ENCODE measurements around the gene CPD. TPM values are rescaled to one million over a fixed set of nuclear protein-coding genes. Genes with fewer than 3 reads are reported as not detected.

CPD gene
- total and polyA plus RNA-seq, 8 donors, result 4.1 to 278 (median 22.0) TPM

GRCh38 chr17:30389756-30390300, 11.1 kb downstream of the CPD start:
- intact Hi-C loops (cut with DNase I; ENCODE audit: low total_unique reads), result no loop called here
- 73 to 81% (median 75%) methylated on average over 6 of the region's 6 CpGs for WGBS, 5 donors
- H3K9me3 ChIP-seq, result no peaks in the 10 kb centered on the region
- H3K27me3 ChIP-seq, result no peaks in the 10 kb centered on the region
- peaks cover 11 to 45% (median 26%) of the 10 kb centered on the region in 4 donors for H3K4me1 ChIP-seq
- H3K4me3 ChIP-seq, result no peak overlapping the region
- DNase-seq, result no peak
- H3K27ac ChIP-seq, result peak overlapping the region in 3 of 5 donors; percentile 36 to 73 (median 47)
- no peak for TF ChIP-seq POLR2AphosphoS5 (IDR thresholded peaks at IDR 0.05)
- TF ChIP-seq CTCF (IDR thresholded peaks at IDR 0.05), result no peak
- H3K36me3 ChIP-seq, result peaks cover 36 to 73% (median 64%) of the 10 kb centered on the region in 4 donors

- TF ChIP-seq EP300 (IDR thresholded peaks at IDR 0.05), result no peak
- no peak for TF ChIP-seq POLR2AphosphoS5 (IDR thresholded peaks at IDR 0.05)
- no peak for TF ChIP-seq CTCF (IDR thresholded peaks at IDR 0.05)
- no peak for TF ChIP-seq POLR2A (IDR thresholded peaks at IDR 0.05)
- Histone ChIP-seq H3K27ac (no peak overlapping the region), H3K36me3 (peaks cover 23 to 55% (median 49%) of the 10 kb centered on the region in 4 donors), H3K9me3 (no peaks in the 10 kb centered on the region), H3K27me3 (no peaks in the 10 kb centered on the region), H3K4me3 (no peak overlapping the region), H3K4me1 (peaks cover 11 to 56% (median 30%) of the 10 kb centered on the region in 4 donors)
- intact Hi-C loops (cut with DNase I; ENCODE audit: low total_unique reads), result no loop called here
- no peak for DNase-seq
- WGBS, 5 donors, result 94 to 100% (median 96%) methylated on average over 2 of the region's 2 CpGs
Measured at GRCh38 chr17:30391534-30391933, 12.8 kb downstream of the CPD start.

GRCh38 chr17:30393491-30393890, 14.8 kb downstream of the CPD start:
- H3K4me1 ChIP-seq, result peaks cover 11 to 72% (median 37%) of the 10 kb centered on the region in 4 donors
- H3K36me3 ChIP-seq, result peaks cover 13 to 36% (median 30%) of the 10 kb centered on the region in 4 donors
- no peak for TF ChIP-seq CTCF (IDR thresholded peaks at IDR 0.05)
- TF ChIP-seq POLR2AphosphoS5 (IDR thresholded peaks at IDR 0.05), result no peak
- TF ChIP-seq POLR2A (IDR thresholded peaks at IDR 0.05), result no peak

GRCh38 chr17:30393911-30394867, 15.5 kb downstream of the CPD start:
- TF ChIP-seq CTCF (IDR thresholded peaks at IDR 0.05), result no peak
- TF ChIP-seq POLR2AphosphoS5 (IDR thresholded peaks at IDR 0.05), result no peak
- no peak for TF ChIP-seq EP300 (IDR thresholded peaks at IDR 0.05)
- TF ChIP-seq POLR2A (IDR thresholded peaks at IDR 0.05), result no peak
- intact Hi-C loops (cut with DNase I; ENCODE audit: low total_unique reads), result no loop called here
- WGBS, 5 donors, result 41 to 57% (median 47%) methylated on average over 5 to 6 of the region's 6 CpGs

More at GRCh38 chr17:30393491-30393890, 14.8 kb downstream of the CPD start:
- intact Hi-C loops (cut with DNase I; ENCODE audit: low total_unique reads), result no loop called here
- Histone ChIP-seq H3K9me3 (no peaks in the 10 kb centered on the region), H3K27ac (peak overlapping the region in 3 of 5 donors; percentile 46 to 68 (median 63)), H3K27me3 (no peaks in the 10 kb centered on the region), H3K4me3 (no peak overlapping the region)
- WGBS, 5 donors, result 71 to 82% (median 79%) methylated on average over 4 of the region's 4 CpGs
- DNase-seq, result no peak

More at GRCh38 chr17:30393911-30394867, 15.5 kb downstream of the CPD start:
- H3K36me3 ChIP-seq, result peaks cover 12 to 30% (median 24%) of the 10 kb centered on the region in 4 donors
- peak overlapping the region in 1 of 4 donors; percentile 1 for H3K4me3 ChIP-seq
- no peaks in the 10 kb centered on the region for H3K9me3 ChIP-seq
- peak overlapping the region in 4 of 5 donors; percentile 62 to 75 (median 66) for H3K27ac ChIP-seq
- DNase-seq, result no peak
- H3K27me3 ChIP-seq, result no peaks in the 10 kb centered on the region
- H3K4me1 ChIP-seq, result peaks cover 11 to 66% (median 38%) of the 10 kb centered on the region in 4 donors
